ENCODE results near the gene GOSR2. TPM values are rescaled to one million over a fixed set of nuclear protein-coding genes. Genes with fewer than 3 reads are reported as not detected.

The GOSR2 gene
- total RNA-seq, 1 experiment from 2014 or later = 53.5 TPM

GRCh38 chr17:46916623-46917022 is 6.3 kb upstream of the GOSR2 start:
- no peak overlapping the region for H3K4me2 ChIP-seq (ENCODE audit: insufficient read depth, insufficient read length, low read length)
- H2BK12ac ChIP-seq (ENCODE audit: insufficient read length, low read depth, low read length) = no peak overlapping the region
- H3K79me1 ChIP-seq (ENCODE audit: insufficient read depth, low read depth, low read length, poor library complexity, severe bottlenecking) = no peaks in the 10 kb centered on the region
- H3K4ac ChIP-seq (ENCODE audit: low read depth, low read length) = no peak overlapping the region
- peaks cover 0 to 2% of the 10 kb centered on the region in 2 experiments; a peak in 2 of 5 replicates for H3K9me3 Mint-ChIP-seq
- no peak overlapping the region for H3K9ac ChIP-seq (ENCODE audit: extremely low read depth, insufficient read length, low read length)
- H3K27me3 Mint-ChIP-seq (ENCODE audit: low read depth) = peaks cover 17% of the 10 kb centered on the region
- no peak overlapping the region for H3K18ac ChIP-seq (ENCODE audit: insufficient read length, low read depth, low read length)
- H4K91ac ChIP-seq (ENCODE audit: insufficient read length, low read depth, low read length) = no peak overlapping the region
- no peaks in the 10 kb centered on the region for H4K20me1 ChIP-seq (ENCODE audit: control insufficient read depth, insufficient read depth, insufficient read length)
- H3K9me3 ChIP-seq (ENCODE audit: control insufficient read depth, low read depth, low read length) = no peaks in the 10 kb centered on the region
- H3K4me3 Mint-ChIP-seq = no peak overlapping the region
- no peaks in the 10 kb centered on the region for H3K23me2 ChIP-seq (ENCODE audit: insufficient read length, low read depth, low read length, poor library complexity, severe bottlenecking)
- H2AFZ ChIP-seq (ENCODE audit: low read length) = no peak overlapping the region
- no peak overlapping the region for H2BK15ac ChIP-seq (ENCODE audit: low read depth, low read length)
- no peaks in the 10 kb centered on the region for H3K79me2 ChIP-seq (ENCODE audit: insufficient read depth, low read length)
- TF ChIP-seq CTCF (conservative IDR thresholded peaks at IDR 0.05) = no peak
- no peak overlapping the region for H3K14ac ChIP-seq (ENCODE audit: insufficient read depth, low read length)
- no peak overlapping the region for H2BK5ac ChIP-seq (ENCODE audit: insufficient read length, low read length)
- H4K8ac ChIP-seq (replicated peaks; ENCODE audit: insufficient read length, low read depth, low read length) = no peak overlapping the region
- H3K4me1 ChIP-seq (ENCODE audit: insufficient read depth, low read length) = no peaks in the 10 kb centered on the region
- no peak for DNase-seq
- H3K27me3 ChIP-seq (ENCODE audit: insufficient read depth, low read length) = no peaks in the 10 kb centered on the region
- no peak overlapping the region for H2BK120ac ChIP-seq (ENCODE audit: low read depth, low read length, poor library complexity, severe bottlenecking)
- H3K36me3 Mint-ChIP-seq (ENCODE audit: insufficient read depth in 1 of 3, low read depth in 3 of 3) = no peaks in the 10 kb centered on the region
- no peak overlapping the region for H2BK20ac ChIP-seq (ENCODE audit: low read depth, low read length, poor library complexity, severe bottlenecking)
- H3K27ac ChIP-seq (ENCODE audit: insufficient read length, low read depth, low read length) = no peak overlapping the region
- H3K56ac ChIP-seq (ENCODE audit: insufficient read length, low read depth, low read length) = no peak overlapping the region
- H3K23ac ChIP-seq (ENCODE audit: insufficient read length, low read depth, low read length) = no peak overlapping the region
- H3T11ph ChIP-seq (ENCODE audit: low read length) = no peak overlapping the region
- peaks cover 6 to 7% of the 10 kb centered on the region in 2 experiments for H3K4me1 Mint-ChIP-seq
- no peak overlapping the region for H4K5ac ChIP-seq (ENCODE audit: insufficient read length, low read depth, low read length)
- no CpG with 5 or more reads among the region's 3 CpGs for WGBS (ENCODE audit: extremely low coverage, insufficient read length, low lambda C conversion rate)
- no peak overlapping the region for H2AK5ac ChIP-seq (ENCODE audit: insufficient read length, low read length)
- no peak overlapping the region for H3K27ac Mint-ChIP-seq

All from H9 (cell line).